Fibroblast of peridontal ligament (primary cell): Measurements from ENCODE around the gene CRAMP1.
A peak's percentile ranks its signal among the peaks of the same experiment; 100 is the strongest.
"Not testable (repeated sequence)": the region's sequence is repeated elsewhere in the genome, so short reads cannot be mapped to it uniquely, and the experiment has no call there.

Experiments
- DNase-seq: peaks from one replicate; pipeline ENCODE4 v3.0.0-alpha.2; 2010; ENCODE audit errors: extremely low read depth

CRAMP1 gene

DNA sequence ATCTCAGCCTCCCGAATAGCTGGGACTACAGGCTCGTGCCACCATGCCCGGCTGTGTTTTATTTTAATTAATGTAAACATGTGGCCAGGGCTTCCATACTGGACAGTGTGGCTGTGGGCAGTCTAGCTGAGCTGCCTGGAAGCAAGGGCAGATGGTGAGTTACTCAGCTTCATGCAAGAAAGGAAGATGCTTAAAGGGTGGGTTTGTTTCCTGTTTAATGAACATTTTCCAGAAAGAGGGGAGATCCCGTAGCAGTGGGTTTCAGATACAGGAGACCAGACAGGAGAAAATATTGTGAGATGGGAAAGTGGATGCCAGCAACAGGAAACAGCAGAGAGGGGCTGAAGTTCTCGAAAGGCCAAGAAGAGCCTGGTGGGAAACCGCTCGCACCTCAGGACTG lies 101.2 kb downstream of the CRAMP1 start:
- DNase-seq, result no peak

DNA sequence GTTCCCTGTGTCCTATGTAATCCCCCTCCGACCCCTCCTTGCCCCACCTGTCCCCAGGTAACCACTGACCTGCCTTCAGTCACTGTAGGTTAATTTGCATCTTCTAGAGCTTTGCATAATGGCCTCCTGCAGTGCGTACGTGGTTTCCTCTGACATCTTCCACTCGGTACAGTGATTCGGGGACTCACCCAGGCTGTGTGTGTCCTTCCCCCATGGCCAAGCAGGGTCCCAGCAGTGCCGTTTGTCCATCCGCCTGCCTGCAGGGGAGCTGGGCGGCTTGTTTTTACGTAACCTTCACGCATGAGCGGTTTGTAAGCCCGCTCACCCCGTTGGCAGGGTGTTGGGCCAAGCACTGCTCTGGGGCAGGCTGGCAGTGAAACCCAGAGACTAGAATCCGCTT lies 101.8 kb downstream of the CRAMP1 start:
- DNase-seq, result no peak

DNA sequence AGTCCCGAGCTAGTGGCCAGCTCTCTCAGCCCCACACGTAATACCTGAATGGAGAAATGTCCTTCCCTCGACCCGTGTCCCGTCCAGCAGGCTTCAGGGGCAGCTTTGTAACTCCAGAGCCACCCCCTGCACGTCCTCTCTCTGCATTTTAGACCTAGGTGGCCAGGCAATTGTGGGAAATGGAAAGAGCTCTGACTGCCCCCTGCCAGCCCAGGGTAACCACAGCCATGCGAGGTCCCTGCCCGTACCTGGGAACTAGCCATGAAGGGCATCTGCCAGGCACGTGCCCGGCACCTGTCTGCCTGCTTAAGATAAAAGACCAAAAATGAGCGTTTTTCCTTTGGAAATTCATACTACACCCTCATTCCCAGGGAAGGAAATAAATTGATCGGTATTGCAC lies 103.1 kb downstream of the CRAMP1 start:
- no peak for DNase-seq

DNA sequence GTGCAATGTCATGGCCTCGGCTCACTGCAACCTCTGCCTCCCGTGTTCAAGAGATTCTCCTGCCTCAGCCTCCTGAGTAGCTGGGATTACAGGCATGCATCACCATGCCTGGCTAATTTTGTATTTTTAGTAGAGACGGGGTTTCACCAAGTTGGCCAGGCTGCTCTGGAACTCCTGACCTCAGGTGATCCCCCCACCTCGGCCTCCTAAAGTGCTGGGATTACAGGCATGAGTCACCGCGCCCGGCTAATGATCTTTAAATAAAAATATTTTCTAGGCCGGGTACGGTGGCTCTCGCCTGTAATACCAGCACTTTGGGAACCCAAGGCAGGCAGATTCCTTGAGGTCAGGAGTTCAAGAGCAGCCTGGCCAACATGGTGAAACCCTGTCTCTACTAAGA lies 106.1 kb downstream of the CRAMP1 start:
- not testable (repeated sequence) for DNase-seq

DNA sequence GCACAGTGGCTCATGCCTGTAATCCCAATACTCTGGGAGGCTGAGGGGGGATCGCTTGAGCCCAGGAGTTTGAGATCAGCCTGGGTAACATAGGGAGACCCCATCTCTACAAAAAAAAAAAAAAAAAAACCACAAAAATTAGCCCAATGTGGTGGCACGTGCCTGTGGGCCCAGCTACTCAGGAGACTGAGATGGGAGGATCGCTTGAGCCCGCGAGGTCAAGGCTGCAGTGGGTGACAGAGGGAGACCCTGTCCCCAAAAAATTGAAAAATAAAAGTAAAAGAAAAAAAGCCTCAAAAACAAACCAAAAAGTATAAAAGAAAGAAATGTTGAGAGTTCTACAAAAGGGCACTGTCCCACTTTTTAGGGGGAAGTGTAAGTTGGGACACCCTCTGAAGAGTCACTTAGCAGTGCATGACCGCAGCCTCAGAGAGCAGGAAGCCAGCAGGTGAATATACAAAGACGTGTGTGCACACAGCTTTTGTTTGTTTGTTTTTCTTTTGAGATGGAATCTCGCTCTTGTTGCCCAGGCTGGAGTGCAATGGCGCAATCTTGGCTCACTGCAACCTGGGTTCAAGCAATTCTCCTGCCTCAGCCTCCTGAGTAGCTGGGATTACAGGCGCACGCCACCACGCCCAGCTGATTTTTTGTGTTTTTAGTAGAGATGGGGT lies 107.5 kb downstream of the CRAMP1 start:
- not testable (repeated sequence) for DNase-seq

DNA sequence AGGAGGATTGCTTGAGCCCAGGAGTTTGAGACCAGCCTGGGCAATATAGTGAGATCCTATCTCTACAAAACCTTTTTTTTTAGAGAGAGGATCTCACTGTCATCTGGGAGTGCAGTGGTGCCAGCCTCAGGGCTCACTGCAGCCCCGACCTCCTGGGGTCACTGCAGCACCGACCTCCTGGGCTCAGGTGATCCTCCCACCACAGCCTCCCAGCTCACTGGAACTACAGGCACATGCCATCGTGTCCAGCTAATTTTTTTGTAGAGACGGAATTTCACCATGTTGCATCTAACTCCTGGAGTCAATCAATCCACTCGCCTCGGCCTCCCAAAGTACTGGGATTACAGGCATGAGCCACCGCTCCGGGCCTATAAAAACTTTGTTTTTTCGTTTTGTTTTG lies 109.2 kb downstream of the CRAMP1 start:
- DNase-seq, result no peak

DNA sequence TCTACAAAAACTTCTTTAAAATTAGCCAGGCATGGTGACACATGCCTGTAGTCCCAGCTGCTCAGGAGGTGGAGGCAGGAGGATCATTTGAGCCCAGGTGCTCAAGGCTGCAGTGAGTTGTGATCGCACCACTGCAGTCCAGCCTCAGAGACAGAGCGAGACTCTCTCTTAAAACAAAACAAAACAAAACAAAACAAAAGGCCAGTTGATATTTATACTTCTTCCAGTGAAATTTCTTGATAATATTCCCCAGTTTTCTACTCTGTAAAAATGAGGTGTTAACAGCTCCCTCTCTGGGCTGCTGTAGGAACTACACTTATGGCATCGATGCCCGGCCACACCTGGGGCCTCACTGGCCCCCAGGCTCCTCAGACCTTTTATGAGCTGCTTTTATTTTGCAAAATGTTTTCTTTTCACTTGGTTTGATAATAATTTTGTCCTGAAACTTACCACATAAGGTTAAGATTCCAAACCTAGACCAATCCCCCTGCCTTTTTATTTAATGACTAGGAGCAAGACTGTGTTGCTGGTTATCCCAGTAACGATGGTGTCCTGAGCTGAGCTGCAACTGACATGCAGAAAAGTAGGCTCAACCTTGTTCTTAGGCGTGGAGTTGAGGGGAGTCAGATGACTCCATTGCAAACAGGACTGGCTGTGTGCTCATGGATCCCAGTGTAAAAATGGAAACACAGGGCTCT lies 111.4 kb downstream of the CRAMP1 start:
- peak; percentile 61 for DNase-seq

DNA sequence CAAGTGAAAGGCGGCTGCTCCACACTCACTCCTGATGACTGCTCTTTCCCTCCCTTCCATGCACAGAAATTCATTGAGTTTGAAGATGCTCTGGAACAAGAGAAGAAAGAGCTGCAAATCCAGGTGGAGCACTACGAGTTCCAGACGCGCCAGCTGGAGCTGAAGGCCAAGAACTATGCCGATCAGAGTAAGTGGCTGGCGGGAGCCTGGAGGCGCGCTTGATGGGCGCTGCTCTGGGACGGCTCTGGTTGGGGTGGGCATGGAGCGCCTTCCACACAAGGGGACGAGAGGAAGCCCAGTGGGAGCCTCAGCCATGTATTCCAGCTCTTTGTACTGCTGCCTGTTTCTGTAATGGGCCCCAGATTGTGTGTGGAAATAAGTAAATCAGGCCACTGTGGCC lies 112.3 kb downstream of the CRAMP1 start:
- DNase-seq, result no peak

DNA sequence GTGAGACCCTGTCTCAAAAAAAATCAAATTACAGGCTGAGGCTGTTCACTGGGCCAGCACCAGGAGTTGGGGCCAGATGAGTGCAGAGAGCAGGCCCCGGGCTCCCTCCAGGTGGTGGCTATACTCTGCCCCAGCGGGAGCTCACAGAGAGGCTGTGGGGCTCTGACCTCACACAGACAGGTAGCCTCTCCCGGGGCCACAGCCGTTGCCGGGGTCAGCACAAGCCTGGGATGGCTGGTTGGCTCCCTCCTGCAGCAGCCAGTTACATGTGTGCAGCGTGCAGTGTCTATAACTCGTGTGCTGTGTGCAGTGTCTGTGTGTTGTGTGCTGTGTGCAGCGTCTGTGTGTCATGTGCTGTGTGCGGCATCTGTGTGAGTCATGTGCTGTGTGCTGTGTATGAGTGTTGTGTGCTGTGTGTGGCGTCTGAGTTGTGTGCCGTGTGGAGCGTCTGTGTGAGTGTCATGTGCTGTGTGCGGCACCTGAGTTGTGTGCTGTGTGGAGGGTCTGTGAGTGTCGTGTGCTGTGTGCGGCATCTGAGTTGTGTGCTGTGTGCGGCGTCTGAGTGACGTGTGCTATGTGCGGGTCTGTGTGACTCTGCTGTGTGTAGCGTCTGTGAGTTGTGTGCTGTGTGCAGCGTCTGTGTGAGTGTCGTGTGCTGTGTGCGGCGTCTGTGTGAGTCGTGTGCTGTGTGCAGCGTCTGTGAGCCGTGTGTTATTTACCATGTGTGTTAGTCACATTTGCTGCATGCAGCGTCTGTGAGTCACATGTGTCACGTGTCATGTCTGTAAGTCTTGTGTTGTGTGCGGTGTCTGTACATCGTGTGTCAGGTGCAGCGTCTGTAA lies 114.7 kb downstream of the CRAMP1 start:
- DNase-seq, result no peak
